ENCODE results near the gene CD48.

Gene CD48

DNA sequence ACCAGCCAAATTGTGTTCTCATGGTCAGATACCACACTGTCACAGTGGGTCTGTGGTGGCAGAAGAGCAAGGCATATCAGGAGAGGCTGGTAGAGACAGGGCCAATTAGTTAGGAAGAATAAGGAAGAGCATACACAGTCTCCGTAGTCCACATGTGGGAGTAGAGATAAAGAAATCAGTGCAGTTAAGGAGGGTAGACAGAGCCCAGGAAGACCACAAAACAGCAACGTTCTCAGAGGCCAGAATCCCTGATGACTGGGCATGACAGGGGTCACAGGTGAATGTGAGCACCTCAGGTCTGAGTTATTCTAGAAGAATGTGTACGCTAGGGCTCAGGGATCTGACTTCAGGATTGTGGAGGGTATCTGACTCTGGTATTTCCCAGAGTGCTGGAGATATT, 31.7 kb downstream of the CD48 start:
- Histone ChIP-seq H3K36me3 (ENCODE audit: control insufficient read depth, insufficient read depth, low read length) (no peaks in the 10 kb centered on the region), H3K4me1 (ENCODE audit: control insufficient read depth, insufficient read depth, low read length) (no peaks in the 10 kb centered on the region), H3K4me3 (ENCODE audit: low read length) (no peak overlapping the region), H3K27ac (ENCODE audit: low read depth, low read length) (no peak overlapping the region), H3K27me3 (ENCODE audit: control insufficient read depth, insufficient read depth, low read length) (no peaks in the 10 kb centered on the region), H3K9ac (ENCODE audit: low read length) (no peak overlapping the region)

DNA sequence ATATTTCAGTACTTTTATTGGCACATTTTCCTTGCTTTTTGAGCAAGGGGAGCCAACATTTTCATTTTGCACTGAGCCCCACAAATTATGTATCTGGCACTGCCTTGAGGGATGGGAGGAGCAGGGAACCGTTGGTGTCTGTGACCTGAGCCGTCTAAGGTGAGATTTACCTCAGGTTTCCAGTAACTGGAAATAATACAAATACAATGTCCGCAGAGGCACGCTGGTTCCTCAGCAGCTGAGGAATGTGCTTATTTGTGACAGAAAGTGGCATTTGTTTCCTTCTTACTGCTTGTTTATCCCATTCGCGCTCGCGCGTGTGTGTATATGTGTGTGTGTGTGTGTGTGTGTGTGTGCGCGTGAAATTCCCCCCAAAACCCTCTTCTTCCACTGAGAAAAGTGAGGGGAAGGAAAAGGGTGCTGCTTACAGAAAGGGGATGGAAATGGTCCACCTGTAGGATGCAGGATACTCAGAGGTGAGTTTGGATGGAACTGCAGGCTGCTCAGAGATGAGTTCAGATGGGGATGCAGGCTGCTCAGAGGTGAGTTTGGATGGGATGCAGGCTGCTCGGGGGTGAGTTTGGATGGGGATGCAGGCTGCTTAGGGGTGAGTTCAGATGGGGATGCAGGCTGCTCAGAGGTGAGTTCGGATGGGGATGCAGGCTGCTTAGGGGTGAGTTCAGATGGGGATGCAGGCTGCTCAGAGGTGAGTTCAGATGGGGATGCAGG, 34.6 kb downstream of the CD48 start:
- Histone ChIP-seq H3K9ac (ENCODE audit: low read length) (no peak overlapping the region), H3K27ac (ENCODE audit: low read depth, low read length) (no peak overlapping the region), H3K36me3 (ENCODE audit: control insufficient read depth, insufficient read depth, low read length) (no peaks in the 10 kb centered on the region), H3K27me3 (ENCODE audit: control insufficient read depth, insufficient read depth, low read length) (no peaks in the 10 kb centered on the region), H3K4me3 (ENCODE audit: low read length) (no peak overlapping the region), H3K4me1 (ENCODE audit: control insufficient read depth, insufficient read depth, low read length) (no peaks in the 10 kb centered on the region)

DNA sequence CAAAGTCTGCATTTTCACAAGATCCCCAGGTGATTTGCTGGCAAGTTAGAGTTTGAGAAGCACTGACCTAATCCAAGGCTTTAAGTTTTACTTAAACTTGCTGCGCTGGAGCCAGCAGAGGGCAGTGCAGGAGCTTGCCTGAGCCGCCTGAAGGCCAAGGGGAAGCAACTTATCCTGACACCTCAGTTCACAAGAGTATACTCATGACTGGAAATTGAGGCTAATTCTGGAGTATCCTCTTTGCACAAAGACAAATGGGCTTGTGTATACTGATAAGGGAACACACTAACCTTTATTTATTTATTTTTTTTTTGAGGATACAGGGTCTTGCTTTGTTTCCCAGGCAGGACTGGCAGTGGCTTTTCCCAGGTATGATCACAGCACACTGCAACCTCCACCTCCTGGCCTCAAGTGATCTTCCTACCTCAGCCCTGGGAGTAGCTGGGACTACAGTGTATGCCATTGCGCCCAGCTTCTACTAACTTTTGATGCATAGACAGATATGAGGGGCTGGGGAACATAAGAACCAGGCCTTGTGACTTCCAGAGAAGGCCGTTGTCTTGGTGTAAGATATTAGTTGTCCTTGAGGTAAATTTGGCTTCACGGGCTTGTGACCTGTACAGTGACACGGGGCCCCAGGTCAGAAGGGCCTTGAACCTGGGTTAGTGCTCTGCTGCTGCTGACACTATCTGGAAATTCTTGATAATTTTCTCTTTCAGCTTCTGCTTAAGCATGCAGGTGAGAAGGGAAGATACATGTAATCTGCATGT, 35.8 kb downstream of the CD48 start:
- no peaks in the 10 kb centered on the region for H3K4me1 ChIP-seq (ENCODE audit: control insufficient read depth, insufficient read depth, low read length)
- H3K4me3 ChIP-seq (ENCODE audit: low read length), result no peak overlapping the region
- no peaks in the 10 kb centered on the region for H3K27me3 ChIP-seq (ENCODE audit: control insufficient read depth, insufficient read depth, low read length)
- H3K27ac ChIP-seq (ENCODE audit: low read depth, low read length), result no peak overlapping the region
- no peaks in the 10 kb centered on the region for H3K36me3 ChIP-seq (ENCODE audit: control insufficient read depth, insufficient read depth, low read length)
- H3K9ac ChIP-seq (ENCODE audit: low read length), result no peak overlapping the region

DNA sequence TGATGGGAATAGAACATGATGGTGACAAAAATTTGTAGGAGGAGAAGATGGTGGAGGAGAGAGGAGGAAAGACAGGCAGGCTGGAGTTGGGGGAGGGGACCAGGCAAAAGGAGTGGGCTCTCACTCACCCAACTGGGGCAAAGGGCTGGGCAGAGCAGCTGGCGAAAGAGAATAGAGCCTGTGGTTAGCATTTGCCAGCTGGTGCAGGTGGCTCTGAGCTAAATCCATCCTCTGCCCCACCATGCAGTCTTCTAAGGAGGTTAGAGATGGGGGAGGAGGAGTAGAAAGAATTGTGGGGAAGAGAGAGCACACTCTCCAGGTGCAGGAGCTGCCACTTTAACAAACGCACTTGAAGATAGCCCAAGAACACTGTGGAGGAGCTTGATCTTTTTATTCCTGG, 37.2 kb downstream of the CD48 start:
- H3K9ac ChIP-seq (ENCODE audit: low read length), result no peak overlapping the region
- no peak overlapping the region for H3K4me3 ChIP-seq (ENCODE audit: low read length)
- no peak overlapping the region for H3K27ac ChIP-seq (ENCODE audit: low read depth, low read length)
- H3K36me3 ChIP-seq (ENCODE audit: control insufficient read depth, insufficient read depth, low read length), result no peaks in the 10 kb centered on the region
- no peaks in the 10 kb centered on the region for H3K4me1 ChIP-seq (ENCODE audit: control insufficient read depth, insufficient read depth, low read length)
- no peaks in the 10 kb centered on the region for H3K27me3 ChIP-seq (ENCODE audit: control insufficient read depth, insufficient read depth, low read length)

DNA sequence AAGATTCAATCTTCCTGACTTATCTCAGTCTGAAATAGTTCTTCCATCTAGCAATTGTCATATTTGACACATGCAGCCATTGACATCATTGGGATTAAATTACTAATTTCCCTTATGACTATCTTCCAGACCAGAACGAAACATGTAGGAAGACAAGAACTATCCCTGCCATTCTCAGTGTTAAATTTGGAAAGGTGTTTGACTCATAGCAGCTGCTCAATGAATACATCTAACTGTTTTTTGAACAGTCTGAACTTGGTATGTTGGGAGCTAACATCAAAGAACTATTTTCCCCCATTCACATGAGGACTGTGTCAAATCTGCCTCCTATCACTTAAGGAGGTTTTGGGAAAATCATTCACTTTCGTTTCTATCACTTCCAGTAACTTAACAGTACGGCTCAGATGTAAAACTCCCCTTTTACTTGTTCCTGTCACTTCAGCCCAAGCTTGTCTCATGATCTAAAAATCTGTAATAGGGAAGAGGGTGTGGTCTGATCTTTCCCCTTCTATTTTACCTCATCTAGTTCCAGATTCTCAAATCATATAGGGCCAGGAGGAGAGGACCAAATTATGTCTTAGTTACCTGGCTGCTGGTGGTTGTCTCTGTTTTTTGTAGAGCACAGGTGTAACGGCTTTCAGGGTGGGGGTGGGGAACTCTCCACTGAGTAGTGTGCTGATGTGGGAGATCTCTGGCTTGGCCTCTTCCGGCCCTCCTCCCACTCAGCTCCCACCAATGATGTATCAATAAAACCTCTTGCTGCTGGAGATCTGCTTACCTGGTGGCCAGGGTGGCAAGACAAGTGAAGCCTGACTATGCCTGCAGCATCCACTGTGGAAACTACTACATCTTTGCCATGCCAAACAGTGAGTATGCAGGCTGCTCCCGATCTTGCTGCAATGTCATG, 38.6 kb downstream of the CD48 start:
- no peaks in the 10 kb centered on the region for H3K4me1 ChIP-seq (ENCODE audit: control insufficient read depth, insufficient read depth, low read length)
- H3K27ac ChIP-seq (ENCODE audit: low read depth, low read length), result no peak overlapping the region
- H3K36me3 ChIP-seq (ENCODE audit: control insufficient read depth, insufficient read depth, low read length), result no peaks in the 10 kb centered on the region
- H3K27me3 ChIP-seq (ENCODE audit: control insufficient read depth, insufficient read depth, low read length), result no peaks in the 10 kb centered on the region
- no peak overlapping the region for H3K9ac ChIP-seq (ENCODE audit: low read length)
- no peak overlapping the region for H3K4me3 ChIP-seq (ENCODE audit: low read length)

DNA sequence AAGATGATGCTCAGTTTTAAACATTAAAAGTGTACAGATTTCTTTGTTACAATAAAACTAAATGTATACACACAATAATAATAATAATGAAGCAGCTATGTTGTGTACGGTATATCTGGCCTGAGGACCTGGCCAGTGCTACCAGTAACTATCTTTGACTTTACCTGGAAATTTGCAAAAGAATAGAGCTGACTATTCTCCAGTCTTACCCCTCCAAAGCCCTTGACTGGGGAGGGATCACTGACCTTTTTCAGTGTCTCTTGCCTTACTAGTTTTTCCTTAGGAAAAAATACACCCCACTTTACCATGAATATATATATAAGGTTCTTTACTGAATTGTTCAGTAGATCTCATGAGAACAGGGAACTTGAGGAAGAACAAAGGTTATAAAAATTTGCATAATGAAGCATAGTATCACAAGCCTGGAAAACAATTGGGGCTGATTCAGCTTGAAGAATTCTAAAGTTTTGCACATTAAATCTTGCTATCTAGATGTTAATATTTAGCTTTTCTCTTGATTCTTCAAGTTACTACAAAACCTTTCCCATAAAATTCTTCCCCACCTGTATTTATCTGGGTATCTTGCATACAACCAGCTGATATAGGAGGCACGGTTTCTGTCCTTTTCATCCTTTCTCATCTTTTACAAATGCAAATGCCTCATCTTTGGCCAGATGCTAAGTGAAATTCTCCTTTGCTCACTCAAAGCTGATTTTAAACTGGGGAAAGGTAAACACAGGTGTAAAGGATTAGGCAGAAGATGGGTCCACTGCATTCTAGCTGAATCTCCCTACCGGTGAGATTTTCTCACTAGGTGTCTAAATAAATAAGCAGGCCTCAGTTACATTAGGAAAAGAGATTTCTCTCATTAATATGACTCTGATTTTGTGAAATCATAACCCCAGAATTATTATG, 39.8 kb downstream of the CD48 start:
- Histone ChIP-seq H3K4me3 (ENCODE audit: low read length) (no peak overlapping the region), H3K27me3 (ENCODE audit: control insufficient read depth, insufficient read depth, low read length) (no peaks in the 10 kb centered on the region), H3K9ac (ENCODE audit: low read length) (no peak overlapping the region), H3K27ac (ENCODE audit: low read depth, low read length) (no peak overlapping the region), H3K36me3 (ENCODE audit: control insufficient read depth, insufficient read depth, low read length) (no peaks in the 10 kb centered on the region), H3K4me1 (ENCODE audit: control insufficient read depth, insufficient read depth, low read length) (no peaks in the 10 kb centered on the region)

DNA sequence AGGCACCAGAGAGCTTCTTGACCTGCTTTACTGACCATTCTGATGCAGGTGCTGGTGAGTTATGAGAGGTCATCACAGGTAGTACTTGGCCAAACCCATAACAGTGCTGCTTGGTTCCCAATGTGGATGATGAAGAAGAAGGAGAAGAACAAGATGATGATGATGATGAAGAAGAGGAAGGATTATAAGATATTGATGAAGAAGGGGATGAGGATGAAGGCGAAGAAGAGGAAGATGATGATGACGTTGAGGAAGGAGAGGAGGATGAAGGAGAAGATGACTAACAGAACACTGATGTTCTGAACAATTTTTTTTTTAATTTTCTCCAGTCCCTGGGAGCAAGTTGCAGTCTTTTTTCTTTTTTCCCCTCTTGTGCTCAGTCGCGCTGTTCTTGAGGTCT, 40.9 kb downstream of the CD48 start:
- Histone ChIP-seq H3K27me3 (ENCODE audit: control insufficient read depth, insufficient read depth, low read length) (no peaks in the 10 kb centered on the region), H3K4me3 (ENCODE audit: low read length) (no peak overlapping the region), H3K9ac (ENCODE audit: low read length) (no peak overlapping the region), H3K4me1 (ENCODE audit: control insufficient read depth, insufficient read depth, low read length) (no peaks in the 10 kb centered on the region), H3K27ac (ENCODE audit: low read depth, low read length) (no peak overlapping the region), H3K36me3 (ENCODE audit: control insufficient read depth, insufficient read depth, low read length) (no peaks in the 10 kb centered on the region)

DNA sequence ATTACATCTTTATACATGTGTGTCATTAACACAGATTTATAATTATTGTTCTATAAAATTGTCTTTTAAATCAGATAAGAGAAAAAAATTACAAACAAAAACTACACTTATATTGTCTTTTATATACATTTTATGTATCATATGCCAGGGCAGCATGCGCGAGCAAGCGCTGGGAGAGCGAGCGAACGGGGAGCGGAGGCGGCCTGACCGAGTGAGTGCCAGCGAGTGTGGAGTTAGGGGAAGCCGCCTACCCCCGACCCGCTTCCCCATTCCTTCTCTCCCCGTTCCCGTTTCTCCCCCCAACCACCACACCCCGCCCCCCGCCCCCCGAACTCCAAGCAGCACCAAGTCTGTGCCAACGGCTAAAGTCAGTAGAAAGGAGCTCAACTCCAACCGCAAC, 41.8 kb downstream of the CD48 start:
- no peak overlapping the region for H3K27ac ChIP-seq (ENCODE audit: low read depth, low read length)

DNA sequence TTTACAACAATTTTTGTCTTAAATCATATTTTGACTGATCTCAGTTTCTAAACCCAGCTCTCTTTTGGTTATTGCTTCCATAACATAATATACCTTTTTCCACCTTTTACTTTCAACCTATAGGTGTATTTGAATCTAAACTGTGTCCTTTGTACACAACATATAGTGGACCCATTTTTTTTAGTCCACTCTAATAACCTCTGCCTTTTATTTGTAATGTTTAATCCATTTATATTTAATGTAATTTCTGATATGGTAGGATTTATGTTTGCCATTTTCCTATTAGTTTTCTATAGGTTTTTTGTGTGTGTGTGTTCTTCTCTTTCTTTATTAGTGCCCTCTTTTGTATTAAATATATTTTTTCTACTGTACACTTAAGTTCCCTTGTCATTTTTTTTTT, 42.3 kb downstream of the CD48 start:
- Histone ChIP-seq H3K36me3 (ENCODE audit: control insufficient read depth, insufficient read depth, low read length) (no peaks in the 10 kb centered on the region), H3K27me3 (ENCODE audit: control insufficient read depth, insufficient read depth, low read length) (no peaks in the 10 kb centered on the region), H3K4me1 (ENCODE audit: control insufficient read depth, insufficient read depth, low read length) (no peaks in the 10 kb centered on the region), H3K9ac (ENCODE audit: low read length) (no peak overlapping the region), H3K27ac (ENCODE audit: low read depth, low read length) (no peak overlapping the region), H3K4me3 (ENCODE audit: low read length) (no peak overlapping the region)

More for the DNA sequence above, 41.8 kb downstream of the CD48 start:
- Histone ChIP-seq H3K36me3 (ENCODE audit: control insufficient read depth, insufficient read depth, low read length) (no peaks in the 10 kb centered on the region), H3K4me1 (ENCODE audit: control insufficient read depth, insufficient read depth, low read length) (no peaks in the 10 kb centered on the region), H3K27me3 (ENCODE audit: control insufficient read depth, insufficient read depth, low read length) (no peaks in the 10 kb centered on the region), H3K4me3 (ENCODE audit: low read length) (no peak overlapping the region), H3K9ac (ENCODE audit: low read length) (no peak overlapping the region)

DNA sequence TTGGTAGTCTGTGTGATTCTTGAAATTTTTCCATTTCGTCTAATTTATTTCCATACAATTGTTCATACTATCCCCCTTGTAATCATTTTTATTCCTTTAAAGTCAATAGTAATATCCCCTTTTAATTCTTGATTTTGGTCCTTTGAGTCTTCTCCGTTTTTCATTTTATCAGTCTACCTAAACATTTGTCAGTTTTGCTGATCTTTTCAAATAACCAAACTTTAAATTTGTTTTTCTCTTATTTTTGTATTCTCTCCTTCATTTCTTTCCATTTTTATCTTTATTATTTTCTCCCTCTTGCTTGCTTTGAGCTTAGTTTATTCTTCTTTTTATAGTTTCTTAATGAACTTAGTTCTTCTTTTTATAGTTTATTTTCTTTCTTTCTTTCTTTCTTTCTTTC, 43.7 kb downstream of the CD48 start:
- H3K4me3 ChIP-seq (ENCODE audit: low read length), result no peak overlapping the region
- no peaks in the 10 kb centered on the region for H3K27me3 ChIP-seq (ENCODE audit: control insufficient read depth, insufficient read depth, low read length)
- H3K9ac ChIP-seq (ENCODE audit: low read length), result no peak overlapping the region
- H3K36me3 ChIP-seq (ENCODE audit: control insufficient read depth, insufficient read depth, low read length), result no peaks in the 10 kb centered on the region
- no peak overlapping the region for H3K27ac ChIP-seq (ENCODE audit: low read depth, low read length)
- no peaks in the 10 kb centered on the region for H3K4me1 ChIP-seq (ENCODE audit: control insufficient read depth, insufficient read depth, low read length)

DNA sequence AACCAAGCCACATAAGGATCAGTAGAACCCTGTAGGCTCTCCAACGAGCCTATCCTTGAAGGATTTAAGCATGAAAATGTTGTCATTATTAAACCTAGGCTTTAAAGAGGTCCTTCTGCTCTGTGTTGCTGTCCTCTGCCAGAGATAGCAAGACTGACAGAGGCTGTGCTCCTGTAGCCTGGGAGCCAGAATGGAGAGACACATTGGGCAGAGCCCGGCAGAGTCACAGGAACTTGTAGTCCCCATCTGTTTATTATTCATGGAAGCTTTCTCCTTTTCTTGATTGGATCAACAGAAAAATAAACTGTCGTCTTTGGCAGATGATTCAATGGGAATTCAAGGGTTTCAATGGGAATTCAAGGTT, 45.6 kb downstream of the CD48 start:
- no peaks in the 10 kb centered on the region for H3K36me3 ChIP-seq (ENCODE audit: control insufficient read depth, insufficient read depth, low read length)
- no peak overlapping the region for H3K27ac ChIP-seq (ENCODE audit: low read depth, low read length)
- no peak overlapping the region for H3K9ac ChIP-seq (ENCODE audit: low read length)
- no peak overlapping the region for H3K4me3 ChIP-seq (ENCODE audit: low read length)
- H3K4me1 ChIP-seq (ENCODE audit: control insufficient read depth, insufficient read depth, low read length), result no peaks in the 10 kb centered on the region
- no peaks in the 10 kb centered on the region for H3K27me3 ChIP-seq (ENCODE audit: control insufficient read depth, insufficient read depth, low read length)

All from rectal smooth muscle tissue (tissue), 1 donor.